K562 (cell line): ENCODE data around the gene FA2H. TPM values are rescaled to one million over a fixed set of nuclear protein-coding genes. Genes with fewer than 3 reads are reported as not detected.

Source experiments
- ASH1L ChIP-seq: fragments of 450-650 bp; IDR thresholded peaks from 2 replicates; pipeline ENCODE4 v1.6.1; 2018; ENCODE audit warnings: borderline replicate concordance, mild to moderate bottlenecking, low read depth; ENCODE audit not compliant: partially characterized antibody
- BCL6 ChIP-seq: fragments of 250-450 bp; sonication (Bioruptor Pico); IDR thresholded peaks from 2 replicates; pipeline ENCODE4 v1.4.0; 2020
- BHLHE40 ChIP-seq: IDR thresholded peaks from 2 replicates; pipeline ENCODE4 v1.6.1; 2011; ENCODE audit warnings: low read length, improper control_type of control experiment
- CBX8 ChIP-seq: fragments of 200-600 bp; sonication (generic); IDR thresholded peaks from 2 replicates; pipeline ENCODE4 v1.6.1; 2012; ENCODE audit warnings: borderline replicate concordance, mixed run types, low read depth, mild to moderate bottlenecking, moderate library complexity, mixed read lengths, low read length, control low read depth, inconsistent platforms; ENCODE audit not compliant: poor library complexity, severe bottlenecking; ENCODE audit errors: extremely low read depth
- CTBP1 ChIP-seq: fragments of 450-650 bp; IDR thresholded peaks from 2 replicates; pipeline ENCODE4 v1.6.1; 2016; ENCODE audit warnings: borderline replicate concordance
- CTCFL ChIP-seq: IDR thresholded peaks from 2 replicates; pipeline ENCODE4 v1.6.1; 2011; ENCODE audit warnings: borderline replicate concordance, low read depth, mild to moderate bottlenecking, moderate library complexity, low read length; ENCODE audit not compliant: insufficient read depth, poor library complexity, severe bottlenecking
- GABPA ChIP-seq: fragments of 200-800 bp; sonication (Bioruptor generic); conservative IDR thresholded peaks from 2 replicates; pipeline ENCODE4 v1.6.1; 2016; ENCODE audit warnings: low read depth, missing genetic modification characterization, missing compliant biosample characterization
- HMG20B ChIP-seq: fragments of 250-450 bp; sonication (Bioruptor Pico); IDR thresholded peaks from 2 replicates; pipeline ENCODE4 v1.5.0; 2021; ENCODE audit warnings: mild to moderate bottlenecking
- ILK ChIP-seq: fragments of 450-650 bp; IDR thresholded peaks from 2 replicates; pipeline ENCODE4 v1.6.1; 2016; ENCODE audit warnings: missing genetic modification characterization, low read depth, mild to moderate bottlenecking, missing compliant biosample characterization, moderate library complexity, borderline replicate concordance
- JUND ChIP-seq, 2 experiments: IDR thresholded peaks; 2 replicates in 1 of 2; 3 replicates in 1 of 2; pipeline ENCODE4 v1.6.1; 2011; ENCODE audit warnings: borderline replicate concordance in 2 of 2, low read depth in 2 of 2, low read length in 2 of 2, improper control_type of control experiment in 1 of 2, missing biosample characterization in 1 of 2, missing genetic modification characterization in 1 of 2, missing genetic modification reagents in 1 of 2
- KLF16 ChIP-seq: IDR thresholded peaks from 2 replicates; pipeline ENCODE4 v1.6.1; 2016; ENCODE audit warnings: antibody characterized with exemption
- L3MBTL2 ChIP-seq: fragments of 450-650 bp; IDR thresholded peaks from 2 replicates; pipeline ENCODE4 v1.6.1; 2016; ENCODE audit warnings: mild to moderate bottlenecking, moderate library complexity
- MLX ChIP-seq, 2 experiments: fragments of 450-650 bp in 1 of 2; sonication (generic) in 1 of 2; formaldehyde crosslinking; conservative IDR thresholded peaks; 2 replicates each; pipeline versions ENCODE4 v1.4.0 to v1.8.1; 2020 to 2022; ENCODE audit warnings: mild to moderate bottlenecking in 1 of 2, missing genetic modification reagents in 1 of 2
- MTA3 ChIP-seq: fragments of 450-650 bp; formaldehyde crosslinking; IDR thresholded peaks from 2 replicates; pipeline ENCODE4 v1.6.1; 2017; ENCODE audit warnings: mild to moderate bottlenecking, borderline replicate concordance
- MYC ChIP-seq, 2 experiments: fragments of 250-450 bp in 1 of 2; sonication (Bioruptor Pico) in 1 of 2; IDR thresholded peaks; 2 replicates each; pipeline versions ENCODE4 v1.5.1 to v1.6.1; 2012 to 2021; ENCODE audit warnings: low read depth in 2 of 2, borderline replicate concordance in 1 of 2, improper control_type of control experiment in 1 of 2, low read length in 1 of 2, mild to moderate bottlenecking in 1 of 2, moderate library complexity in 1 of 2
- NBN ChIP-seq: fragments of 450-650 bp; IDR thresholded peaks from 2 replicates; pipeline ENCODE4 v1.6.1; 2016; ENCODE audit warnings: low read depth, mild to moderate bottlenecking
- NFYB ChIP-seq: IDR thresholded peaks from 2 replicates; pipeline ENCODE4 v1.6.1; 2011; ENCODE audit warnings: mild to moderate bottlenecking, moderate library complexity; ENCODE audit not compliant: insufficient read length; ENCODE audit errors: extremely low read depth
- RAD21 ChIP-seq, 2 experiments: fragments of 250-450 bp in 1 of 2; fragments of 450-650 bp in 1 of 2; sonication (Bioruptor Pico) in 1 of 2; formaldehyde crosslinking in 1 of 2; IDR thresholded peaks in 1 of 2; conservative IDR thresholded peaks in 1 of 2; 2 replicates each; pipeline versions ENCODE4 v1.4.0 to v1.8.0; 2020 to 2022; ENCODE audit warnings: mild to moderate bottlenecking in 2 of 2, moderate library complexity in 1 of 2
- SLC30A9 ChIP-seq: fragments of 250-450 bp; sonication (Bioruptor Pico); IDR thresholded peaks from 2 replicates; pipeline ENCODE4 v1.8.0; 2022; ENCODE audit warnings: mild to moderate bottlenecking, moderate library complexity
- SOX6 ChIP-seq: fragments of 450-650 bp; IDR thresholded peaks from 2 replicates; pipeline ENCODE4 v1.6.1; 2014; ENCODE audit warnings: mild to moderate bottlenecking
- SRF ChIP-seq, 2 experiments: fragments of 250-450, 450-650 bp in 1 of 2; sonication (Bioruptor Pico) in 1 of 2; sonication (generic) in 1 of 2; formaldehyde crosslinking; IDR thresholded peaks; 2 replicates each; pipeline versions ENCODE4 v1.5.0 to v1.5.1; 2020 to 2022; ENCODE audit warnings: mild to moderate bottlenecking in 1 of 2, missing genetic modification reagents in 1 of 2
- ZNF143 ChIP-seq: sonication (generic); formaldehyde crosslinking; IDR thresholded peaks from 2 replicates; pipeline ENCODE4 v1.9.0; 2022; ENCODE audit warnings: mild to moderate bottlenecking, missing genetic modification reagents
- ZNF232 ChIP-seq: sonication (generic); formaldehyde crosslinking; IDR thresholded peaks from 2 replicates; pipeline ENCODE4 v1.8.0; 2022; ENCODE audit warnings: mild to moderate bottlenecking, missing genetic modification reagents
- ZNF24 ChIP-seq: fragments of 450-650 bp; IDR thresholded peaks from 2 replicates; pipeline ENCODE4 v1.6.1; 2016
- ZNF282 ChIP-seq: sonication (generic); formaldehyde crosslinking; IDR thresholded peaks from 2 replicates; pipeline ENCODE4 v1.8.1; 2023; ENCODE audit warnings: missing genetic modification reagents
- ZNF384 ChIP-seq: IDR thresholded peaks from 2 replicates; pipeline ENCODE4 v1.6.1; 2012; ENCODE audit warnings: low read depth, low read length, improper control_type of control experiment
- polyA plus RNA-seq, 8 experiments: library from polyadenylated mRNA; depleted of rRNA in 4 of 8; stranded (reverse) in 5 of 8; unstranded in 3 of 8; fragments of >200 nt; fragmentation: Nextera tagmentation in 2 of 8; fragmentation: Illumina TruSeq in 1 of 8; extraction: Ambion mirVana in 2 of 8; extraction: Trizol in 1 of 8; gene quantifications; 2 replicates each; pipeline versions ENCODE4 v1.2.1 to v1.2.3, GENCODE V29; 2011 to 2014; ENCODE audit warnings: inconsistent platforms in 1 of 8, missing spikeins in 1 of 8
- total RNA-seq, 7 experiments: library from RNA; depleted of rRNA in 6 of 7; stranded (reverse); fragments of >200 nt in 6 of 7; fragmentation: Illumina TruSeq in 2 of 7; extraction: Trizol in 2 of 7; gene quantifications; 2 replicates each; pipeline versions ENCODE4 v1.2.1 to v1.2.3, GENCODE V29; 2011 to 2021; ENCODE audit warnings: low replicate concordance in 1 of 7

FA2H gene
- total and polyA plus RNA-seq, 9 of the 15 experiments (the other 6 are each of a cell fraction or from before 2014, with no cell fraction given), result not detected

- peak; percentile 67 for TF ChIP-seq CTCFL
- no peak; the same call in 1 of the 2 replicates for TF ChIP-seq ZNF143 (CRISPR knock-in tag)
- peak; percentile 57; the same call in 1 of the 2 replicates for TF ChIP-seq ZNF384
- TF ChIP-seq MYC (IDR thresholded peaks at IDR 0.05; ENCODE audit: low read depth, low read length), result peak; percentile 76
- no peak for TF ChIP-seq MYC (CRISPR knock-in tag; IDR thresholded peaks at IDR 0.05; ENCODE audit: borderline replicate concordance, low read depth)
- TF ChIP-seq GABPA, result no peak
- TF ChIP-seq ASH1L, result no peak
- no peak for TF ChIP-seq NFYB
- peak; percentile 20; the same call in 1 of the 2 replicates for TF ChIP-seq BHLHE40
- no peak for TF ChIP-seq CBX8
- peak in 1 of 2 experiments; percentile 32; a peak in 1 of 4 replicates for TF ChIP-seq SRF (CRISPR knock-in tag; IDR thresholded peaks at IDR 0.05)
- TF ChIP-seq ZNF232, result no peak
- 0 out of 2 replicates have a peak, but pooled peaks have one; percentile 65 for TF ChIP-seq ZNF282
- peak; percentile 56; the same call in 1 of the 2 replicates for TF ChIP-seq L3MBTL2
- TF ChIP-seq ILK (tag), result no peak
- peak; percentile 38; the same call in 1 of the 2 replicates for TF ChIP-seq ZNF24
- 0 out of 2 replicates have a peak, but pooled peaks have one; percentile 27 for TF ChIP-seq MTA3
- TF ChIP-seq HMG20B, result no peak
- peak; percentile 56 for TF ChIP-seq KLF16
- TF ChIP-seq SLC30A9 (CRISPR knock-in tag), result no peak
- TF ChIP-seq RAD21 (CRISPR knock-in tag; conservative IDR thresholded peaks at IDR 0.05 in 1 of 2, IDR thresholded peaks at IDR 0.05 in 1 of 2), result peak; percentile 88 to 97
- TF ChIP-seq BCL6 (CRISPR knock-in tag), result no peak
- peak; percentile 37; the same call in 1 of the 2 replicates for TF ChIP-seq SOX6
- peak; percentile 15; the same call in 1 of the 2 replicates for TF ChIP-seq NBN
- peak; percentile 68; the same call in 1 of the 2 replicates for TF ChIP-seq CTBP1
- no peak for TF ChIP-seq MLX (CRISPR knock-in tag; conservative IDR thresholded peaks at IDR 0.05)
- TF ChIP-seq JUND (IDR thresholded peaks at IDR 0.05; ENCODE audit: borderline replicate concordance, low read depth, low read length), result peak; percentile 52; the same call in 1 of the 2 replicates
- no peak; the same call in 2 of the 3 replicates for TF ChIP-seq JUND (tag; IDR thresholded peaks at IDR 0.05; ENCODE audit: borderline replicate concordance, low read depth, low read length)
These were observed 38.6 kb upstream of the FA2H start (continued) for GRCh38 chr16:74813109-74813641.
